K562 (cell line): ENCODE data around the gene ANKZF1. TPM values are rescaled to one million over a fixed set of nuclear protein-coding genes. Genes with fewer than 3 reads are reported as not detected.

Experiments
- ATF2 ChIP-seq: sonication (generic); formaldehyde crosslinking; IDR thresholded peaks from 2 replicates; pipeline ENCODE4 v1.8.1; 2022; ENCODE audit warnings: missing genetic modification reagents
- E2F3 ChIP-seq: fragments of 250-450 bp; sonication (Bioruptor Pico); IDR thresholded peaks from 2 replicates; pipeline ENCODE4 v1.4.0; 2020; ENCODE audit warnings: mild to moderate bottlenecking
- KLF16 ChIP-seq: IDR thresholded peaks from 2 replicates; pipeline ENCODE4 v1.6.1; 2016; ENCODE audit warnings: antibody characterized with exemption
- ZBTB40 ChIP-seq, 2 experiments: fragments of 450-650 bp in 1 of 2; sonication (generic) in 1 of 2; formaldehyde crosslinking in 1 of 2; IDR thresholded peaks; 2 replicates each; pipeline versions ENCODE4 v1.7.1 to v1.9.0; 2016 to 2022; ENCODE audit warnings: inconsistent platforms in 1 of 2, mild to moderate bottlenecking in 1 of 2, missing genetic modification reagents in 1 of 2
- ZFP1 ChIP-seq: fragments of 450-650 bp; formaldehyde crosslinking; IDR thresholded peaks from 2 replicates; pipeline ENCODE4 v1.4.0; 2020; ENCODE audit warnings: mild to moderate bottlenecking, mixed read lengths
- ZNF318 ChIP-seq, 2 experiments: fragments of 450-650 bp; IDR thresholded peaks; 2 replicates each; pipeline ENCODE4 v1.6.1; 2016; ENCODE audit warnings: mild to moderate bottlenecking in 2 of 2, borderline replicate concordance in 1 of 2, low read depth in 1 of 2, moderate library complexity in 1 of 2
- ZNF764 ChIP-seq: fragments of 250-450 bp; sonication (Bioruptor Pico); IDR thresholded peaks from 2 replicates; pipeline ENCODE4 v1.4.0; 2020; ENCODE audit warnings: low read depth, mild to moderate bottlenecking, moderate library complexity
- polyA plus RNA-seq, 8 experiments: library from polyadenylated mRNA; depleted of rRNA in 4 of 8; stranded (reverse) in 5 of 8; unstranded in 3 of 8; fragments of >200 nt; fragmentation: Nextera tagmentation in 2 of 8; fragmentation: Illumina TruSeq in 1 of 8; extraction: Ambion mirVana in 2 of 8; extraction: Trizol in 1 of 8; gene quantifications; 2 replicates each; pipeline versions ENCODE4 v1.2.1 to v1.2.3, GENCODE V29; 2011 to 2014; ENCODE audit warnings: inconsistent platforms in 1 of 8, missing spikeins in 1 of 8
- total RNA-seq, 7 experiments: library from RNA; depleted of rRNA in 6 of 7; stranded (reverse); fragments of >200 nt in 6 of 7; fragmentation: Illumina TruSeq in 2 of 7; extraction: Trizol in 2 of 7; gene quantifications; 2 replicates each; pipeline versions ENCODE4 v1.2.1 to v1.2.3, GENCODE V29; 2011 to 2021; ENCODE audit warnings: low replicate concordance in 1 of 7

The ANKZF1 gene
- total and polyA plus RNA-seq, 9 of the 15 experiments (the other 6 are each of a cell fraction or from before 2014, with no cell fraction given) = 3.1 to 60.6 (median 31.0) TPM

GRCh38 chr2:219279151-219279915 is 49.7 kb downstream of the ANKZF1 start, which contains the start of gene DNAJB2 (continued):
- TF ChIP-seq ZNF318 (IDR thresholded peaks at IDR 0.05; ENCODE audit: borderline replicate concordance in 1 of 2, low read depth in 1 of 2) (peak in 1 of 2 experiments; percentile 76; a peak in 2 of 4 replicates), KLF16 (peak; percentile 98), ZBTB40 (IDR thresholded peaks at IDR 0.05) (no peak), ZBTB40 (CRISPR knock-in tag; IDR thresholded peaks at IDR 0.05) (no peak), E2F3 (peak; percentile 90; the same call in 1 of the 2 replicates), ATF2 (CRISPR knock-in tag) (0 out of 2 replicates have a peak, but pooled peaks have one; percentile 77), ZFP1 (CRISPR knock-in tag) (no peak), ZNF764 (CRISPR knock-in tag) (no peak)
